PFSK-1 (cell line): ENCODE measurements around the gene SRPRA.

Experiments
- FOXP2 ChIP-seq: optimal IDR thresholded peaks from 2 replicates; pipeline ENCODE3; 2011; ENCODE audit warnings: borderline replicate concordance, control low read depth, inconsistent platforms; ENCODE audit not compliant: insufficient read depth; ENCODE audit errors: extremely low read length, extremely low read depth
- POLR2AphosphoS5 ChIP-seq: IDR thresholded peaks from 2 replicates; pipeline ENCODE4 v1.6.1; 2012; ENCODE audit warnings: low read depth, mild to moderate bottlenecking, control low read depth, low read length, moderate library complexity
- SIN3A ChIP-seq: IDR thresholded peaks from 2 replicates; pipeline ENCODE4 v1.6.1; 2012; ENCODE audit warnings: mild to moderate bottlenecking, low read length, moderate library complexity, borderline replicate concordance; ENCODE audit not compliant: insufficient read depth
- TAF1 ChIP-seq: IDR thresholded peaks from 2 replicates; pipeline ENCODE4 v1.6.1; 2012; ENCODE audit warnings: low read length, control low read depth, borderline replicate concordance; ENCODE audit not compliant: insufficient read depth
- TF ChIP-seq, protein P1 (sequence below), 2 experiments: IDR thresholded peaks; 2 replicates each; pipeline versions ENCODE4 v1.6.1 to v1.8.0; 2011 to 2012; ENCODE audit warnings: low read depth in 2 of 2, low read length in 2 of 2, control low read depth in 1 of 2, inconsistent platforms in 1 of 2, mild to moderate bottlenecking in 1 of 2, moderate library complexity in 1 of 2; ENCODE audit not compliant: insufficient read depth in 1 of 2

SRPRA gene

GRCh38 chr11:126214841-126215240, 53.9 kb downstream of the SRPRA start:
- TF ChIP-seq POLR2AphosphoS5 (no peak), SIN3A (no peak), FOXP2 (no peak), TAF1 (no peak)
- TF ChIP-seq, protein P1, sequence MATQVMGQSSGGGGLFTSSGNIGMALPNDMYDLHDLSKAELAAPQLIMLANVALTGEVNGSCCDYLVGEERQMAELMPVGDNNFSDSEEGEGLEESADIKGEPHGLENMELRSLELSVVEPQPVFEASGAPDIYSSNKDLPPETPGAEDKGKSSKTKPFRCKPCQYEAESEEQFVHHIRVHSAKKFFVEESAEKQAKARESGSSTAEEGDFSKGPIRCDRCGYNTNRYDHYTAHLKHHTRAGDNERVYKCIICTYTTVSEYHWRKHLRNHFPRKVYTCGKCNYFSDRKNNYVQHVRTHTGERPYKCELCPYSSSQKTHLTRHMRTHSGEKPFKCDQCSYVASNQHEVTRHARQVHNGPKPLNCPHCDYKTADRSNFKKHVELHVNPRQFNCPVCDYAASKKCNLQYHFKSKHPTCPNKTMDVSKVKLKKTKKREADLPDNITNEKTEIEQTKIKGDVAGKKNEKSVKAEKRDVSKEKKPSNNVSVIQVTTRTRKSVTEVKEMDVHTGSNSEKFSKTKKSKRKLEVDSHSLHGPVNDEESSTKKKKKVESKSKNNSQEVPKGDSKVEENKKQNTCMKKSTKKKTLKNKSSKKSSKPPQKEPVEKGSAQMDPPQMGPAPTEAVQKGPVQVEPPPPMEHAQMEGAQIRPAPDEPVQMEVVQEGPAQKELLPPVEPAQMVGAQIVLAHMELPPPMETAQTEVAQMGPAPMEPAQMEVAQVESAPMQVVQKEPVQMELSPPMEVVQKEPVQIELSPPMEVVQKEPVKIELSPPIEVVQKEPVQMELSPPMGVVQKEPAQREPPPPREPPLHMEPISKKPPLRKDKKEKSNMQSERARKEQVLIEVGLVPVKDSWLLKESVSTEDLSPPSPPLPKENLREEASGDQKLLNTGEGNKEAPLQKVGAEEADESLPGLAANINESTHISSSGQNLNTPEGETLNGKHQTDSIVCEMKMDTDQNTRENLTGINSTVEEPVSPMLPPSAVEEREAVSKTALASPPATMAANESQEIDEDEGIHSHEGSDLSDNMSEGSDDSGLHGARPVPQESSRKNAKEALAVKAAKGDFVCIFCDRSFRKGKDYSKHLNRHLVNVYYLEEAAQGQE (IDR thresholded peaks at IDR 0.05; ENCODE audit: insufficient read depth in 1 of 2, low read depth in 2 of 2, low read length in 2 of 2): no peak

DNA sequence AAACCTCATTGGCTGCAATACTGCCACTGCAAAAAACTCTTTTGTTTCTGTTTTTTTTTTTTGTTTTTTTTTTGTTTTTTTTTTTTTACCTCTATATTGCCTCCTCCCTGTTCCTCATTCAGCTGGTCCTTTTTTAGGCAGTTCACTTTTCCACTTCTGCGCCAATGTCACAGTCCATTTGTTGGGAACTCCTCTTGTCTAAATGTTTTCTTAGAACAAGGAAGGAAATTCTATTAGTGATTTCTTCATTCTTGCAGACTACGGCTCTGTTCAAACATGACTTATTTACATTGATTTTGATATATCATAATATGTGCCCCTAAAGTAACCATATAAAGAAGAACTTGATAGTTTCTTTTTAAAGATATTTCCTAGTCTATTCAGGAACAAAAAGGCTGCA, 54.3 kb downstream of the SRPRA start:
- TF ChIP-seq TAF1 (no peak), SIN3A (no peak), POLR2AphosphoS5 (no peak), FOXP2 (no peak)
- TF ChIP-seq, protein P1 (IDR thresholded peaks at IDR 0.05; ENCODE audit: insufficient read depth in 1 of 2, low read depth in 2 of 2, low read length in 2 of 2): no peak
